Measurements from ENCODE around the gene ZNF467.

ZNF467 gene

DNA sequence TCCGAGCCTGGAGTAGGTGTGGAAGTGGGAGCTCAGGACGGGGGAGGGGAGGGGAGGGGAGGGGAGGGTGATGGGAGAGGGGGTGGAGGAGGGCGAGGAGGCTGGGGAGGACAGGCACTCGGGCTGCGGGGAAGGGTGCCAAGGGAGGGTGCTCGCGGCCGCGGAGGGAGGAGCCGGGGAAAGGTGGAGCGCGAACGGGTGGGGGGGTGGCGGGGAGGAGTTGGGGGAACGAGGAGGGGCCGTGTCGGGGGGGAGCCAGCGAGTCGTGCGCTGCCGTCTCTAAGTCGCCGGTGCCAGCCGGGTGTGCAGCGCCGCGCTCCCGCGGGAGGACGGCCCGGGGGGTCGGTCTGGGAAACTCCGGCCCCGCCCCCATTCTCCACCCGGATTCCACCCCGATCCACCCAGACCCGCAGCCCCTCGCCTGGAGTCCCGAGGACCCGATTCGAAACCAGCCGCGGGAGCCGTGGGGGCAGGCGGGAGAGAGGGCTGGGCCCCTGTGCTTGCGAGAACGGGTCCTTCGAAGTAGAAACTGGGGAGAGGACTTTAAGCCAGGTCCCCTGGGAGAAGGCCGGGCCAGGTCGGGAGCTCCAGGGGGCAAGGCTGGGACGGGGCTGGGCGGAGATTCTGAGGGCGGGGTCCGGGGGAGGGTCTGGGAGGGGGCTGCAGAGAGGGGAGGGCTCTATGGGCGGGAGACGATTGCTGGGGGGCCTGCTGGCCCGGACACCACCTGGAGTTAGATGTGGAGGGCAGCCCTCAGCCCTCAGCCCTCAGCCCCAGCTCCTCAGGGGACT is at the start of gene ZNF467:
ZNF467 (minus strand) TSS at position 143 of the 791 bp plus-strand sequence. CDS start 2,556 bp downstream, outside the sequence.
- peak; percentile 62 to 63 for DNase-seq

- no peak for DNase-seq
Measured at GRCh38 chr7:149822353-149822943, 49.1 kb upstream of the ZNF467 start.

DNA sequence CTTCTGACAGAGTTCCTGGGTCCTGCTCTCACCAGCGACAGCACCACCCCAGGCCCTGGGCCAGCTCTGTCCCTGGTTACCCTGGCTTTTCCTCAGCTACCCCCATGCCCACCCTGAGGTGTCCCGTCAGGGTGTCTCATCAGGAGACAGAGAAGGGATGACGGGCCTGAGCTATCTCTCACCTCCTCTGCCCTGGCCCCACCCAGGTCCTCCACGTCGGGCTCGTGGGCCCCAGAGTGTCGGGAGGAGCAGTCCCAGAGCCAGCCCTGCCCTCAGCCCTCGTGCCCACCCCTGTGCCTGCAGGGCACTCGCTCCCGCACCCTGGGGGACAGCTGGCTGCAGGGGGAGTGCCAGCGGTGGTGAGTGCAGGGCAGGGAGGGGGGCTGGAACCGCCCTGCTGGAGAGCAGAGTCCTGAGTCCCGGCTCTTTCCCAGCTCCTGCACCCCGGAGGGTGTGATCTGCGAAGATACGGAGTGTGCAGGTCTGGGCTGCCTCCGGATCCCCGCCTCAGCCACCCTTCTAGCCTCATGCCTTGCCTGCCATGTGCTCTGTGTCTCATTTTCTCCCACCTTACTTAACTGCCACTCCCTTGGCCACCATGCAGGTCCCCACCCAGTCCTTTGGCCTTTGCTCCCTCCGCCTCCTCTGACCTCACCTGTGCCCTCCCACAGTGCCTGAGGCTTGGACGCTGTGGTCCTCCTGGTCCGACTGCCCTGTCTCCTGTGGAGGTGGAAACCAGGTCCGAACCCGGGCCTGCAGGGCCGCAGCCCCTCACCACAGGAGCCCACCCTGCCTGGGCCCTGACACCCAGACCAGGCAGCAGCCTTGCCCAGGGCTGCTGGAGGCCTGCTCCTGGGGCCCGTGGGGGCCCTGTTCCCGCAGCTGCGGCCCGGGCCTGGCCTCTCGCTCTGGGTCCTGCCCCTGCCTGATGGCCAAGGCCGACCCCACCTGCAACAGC is 48.1 kb upstream of the ZNF467 start:
- no peak for DNase-seq

- no peak for DNase-seq
Measured at GRCh38 chr7:149820622-149821190, 47.3 kb upstream of the ZNF467 start.

DNA sequence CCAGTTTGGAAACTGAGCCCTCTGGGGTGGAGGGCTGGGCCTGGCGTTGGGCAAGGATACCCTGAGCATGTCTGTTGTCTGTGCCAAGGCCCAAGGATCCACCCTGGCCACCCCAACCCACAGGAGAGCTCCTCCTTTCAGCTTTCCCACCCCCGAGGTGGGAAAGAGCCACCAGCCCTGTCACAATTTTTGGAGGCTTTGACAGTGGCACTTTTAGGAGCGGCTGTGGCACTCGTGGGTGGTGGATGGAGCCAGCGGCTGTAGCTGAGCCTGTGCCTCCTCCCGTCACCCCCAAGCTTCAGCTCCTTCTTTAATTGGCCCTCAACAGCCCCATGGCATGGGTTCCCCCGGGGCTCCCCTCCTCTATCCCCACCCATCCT is 46.6 kb upstream of the ZNF467 start:
- no peak for DNase-seq

DNA sequence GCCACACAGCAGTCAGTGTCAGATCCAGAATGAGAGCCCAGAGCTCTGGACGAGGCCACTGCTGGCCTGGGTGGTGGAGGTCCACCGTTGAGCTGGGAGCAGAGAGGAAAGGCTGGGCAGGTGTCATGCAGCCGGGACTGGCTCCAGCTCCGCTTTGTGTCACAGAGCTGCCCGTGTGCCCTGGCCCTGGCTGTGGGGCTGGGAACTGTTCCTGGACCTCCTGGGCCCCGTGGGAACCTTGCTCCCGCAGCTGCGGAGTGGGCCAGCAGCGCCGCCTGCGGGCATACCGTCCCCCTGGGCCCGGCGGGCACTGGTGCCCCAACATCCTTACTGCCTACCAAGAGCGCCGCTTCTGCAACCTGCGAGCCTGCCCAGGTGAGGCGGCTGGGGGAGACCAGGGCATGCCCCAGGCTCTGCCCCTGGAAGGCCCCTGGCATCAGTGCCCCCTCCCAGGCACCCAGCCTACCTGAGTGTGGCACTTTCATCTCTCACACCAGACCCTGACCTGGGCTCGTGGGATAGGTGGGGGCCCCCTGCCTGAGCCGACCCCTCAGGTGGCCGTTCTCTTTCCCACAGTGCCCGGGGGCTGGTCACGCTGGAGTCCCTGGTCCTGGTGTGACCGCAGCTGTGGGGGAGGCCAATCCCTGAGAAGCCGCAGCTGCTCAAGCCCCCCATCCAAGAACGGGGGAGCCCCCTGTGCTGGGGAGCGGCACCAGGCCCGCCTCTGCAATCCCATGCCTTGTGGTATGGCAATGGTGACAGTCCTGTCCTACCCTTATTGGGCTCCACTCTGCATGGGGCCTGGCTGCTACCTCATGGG is 46.0 kb upstream of the ZNF467 start:
- DNase-seq: no peak

DNA sequence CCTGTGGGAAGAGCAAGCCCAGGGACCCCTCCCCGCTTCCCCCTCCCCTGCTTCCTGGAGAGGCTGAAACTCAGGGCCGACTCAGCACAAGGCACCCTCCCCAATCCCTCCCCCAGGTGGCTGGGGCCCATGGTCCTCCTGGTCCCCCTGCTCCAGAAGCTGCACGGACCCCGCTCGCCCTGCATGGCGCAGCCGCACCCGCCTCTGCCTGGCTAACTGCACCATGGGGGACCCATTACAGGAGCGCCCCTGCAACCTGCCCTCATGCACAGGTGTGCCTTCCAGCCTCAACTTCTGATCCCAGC is 45.1 kb upstream of the ZNF467 start:
- DNase-seq: no peak

- no peak for DNase-seq
Measured at GRCh38 chr7:149817836-149818535, 44.6 kb upstream of the ZNF467 start.

- DNase-seq: no peak
Measured at GRCh38 chr7:149817301-149817771, 43.9 kb upstream of the ZNF467 start.

GRCh38 chr7:149816794-149817193 is 43.4 kb upstream of the ZNF467 start:
- no peak for DNase-seq

DNA sequence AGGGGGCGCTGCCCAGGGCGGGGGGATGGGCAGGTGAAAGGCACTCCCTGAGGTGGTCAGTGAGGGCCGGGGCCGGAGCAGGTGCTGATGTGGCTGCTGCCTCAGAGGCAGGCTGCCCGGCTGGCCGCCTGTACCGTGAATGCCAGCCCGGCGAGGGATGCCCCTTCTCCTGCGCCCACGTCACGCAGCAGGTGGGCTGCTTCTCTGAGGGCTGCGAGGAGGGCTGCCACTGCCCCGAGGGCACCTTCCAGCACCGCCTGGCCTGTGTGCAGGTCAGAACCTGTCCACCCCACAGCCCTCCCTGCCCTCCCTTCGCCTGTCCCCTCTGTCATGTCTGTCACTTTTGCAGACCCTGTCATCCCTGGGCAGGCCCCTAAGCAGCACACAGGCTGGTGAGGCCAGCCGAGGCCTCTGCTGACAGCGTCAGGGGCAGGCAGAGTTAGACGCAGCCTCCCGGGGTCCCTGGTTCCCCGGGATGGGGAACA is 42.9 kb upstream of the ZNF467 start:
- DNase-seq: no peak

- DNase-seq: no peak
Measured at GRCh38 chr7:149815661-149816266, 42.4 kb upstream of the ZNF467 start.

DNA sequence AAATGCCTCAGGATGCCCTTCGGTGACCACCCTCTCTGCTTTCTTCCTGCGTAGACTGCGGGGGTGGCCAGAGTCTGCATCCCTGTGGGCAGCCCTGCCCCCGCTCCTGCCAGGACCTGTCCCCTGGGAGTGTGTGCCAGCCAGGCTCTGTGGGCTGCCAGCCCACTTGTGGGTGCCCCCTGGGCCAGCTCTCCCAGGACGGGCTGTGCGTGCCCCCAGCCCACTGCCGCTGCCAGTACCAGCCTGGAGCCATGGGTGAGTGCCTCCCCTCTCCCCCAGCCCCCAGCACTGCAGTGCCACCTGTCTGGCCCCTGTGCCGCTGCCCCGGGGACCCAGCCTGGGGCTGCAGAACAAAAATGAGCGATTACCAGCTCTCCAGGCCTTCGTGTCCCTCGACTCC is 41.7 kb upstream of the ZNF467 start:
- no peak for DNase-seq

GRCh38 chr7:149814494-149814893 is 41.1 kb upstream of the ZNF467 start:
- no peak for DNase-seq

DNA sequence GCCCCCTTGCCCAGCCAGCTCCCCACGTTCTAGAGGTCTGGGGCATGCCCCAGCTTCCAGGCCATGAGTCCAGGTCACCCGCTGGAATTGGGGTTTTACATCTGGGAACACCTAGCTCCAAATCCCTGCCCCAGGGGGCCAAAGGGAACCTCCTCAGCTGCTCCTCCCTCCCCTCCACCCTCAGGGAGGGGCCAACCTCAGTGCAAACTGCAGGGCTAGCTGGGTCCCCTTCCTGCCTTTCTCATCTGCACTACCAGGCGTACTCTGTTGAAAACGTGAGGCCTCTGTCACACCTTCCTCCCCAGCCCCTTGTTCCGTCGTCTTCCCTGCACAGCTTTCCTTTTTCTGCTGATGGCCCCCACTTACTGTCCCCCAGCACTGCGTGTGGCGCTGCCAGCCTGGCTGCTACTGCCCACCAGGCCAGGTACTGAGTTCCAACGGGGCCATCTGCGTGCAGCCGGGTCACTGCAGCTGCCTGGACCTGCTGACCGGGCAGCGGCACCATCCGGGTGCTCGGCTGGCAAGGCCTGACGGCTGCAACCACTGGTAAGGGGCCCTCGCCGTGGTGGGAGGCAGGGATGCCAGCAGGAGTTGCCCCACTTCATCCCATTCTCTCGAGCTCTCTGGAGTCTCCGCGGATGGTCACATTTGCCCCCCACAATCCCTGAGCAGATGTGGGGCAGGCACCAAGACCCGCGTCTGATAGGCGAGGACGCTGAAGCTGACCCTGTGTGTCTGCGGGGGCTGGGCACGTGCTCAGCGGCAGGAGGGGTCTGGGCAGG is 40.1 kb upstream of the ZNF467 start:
- DNase-seq: no peak

DNA sequence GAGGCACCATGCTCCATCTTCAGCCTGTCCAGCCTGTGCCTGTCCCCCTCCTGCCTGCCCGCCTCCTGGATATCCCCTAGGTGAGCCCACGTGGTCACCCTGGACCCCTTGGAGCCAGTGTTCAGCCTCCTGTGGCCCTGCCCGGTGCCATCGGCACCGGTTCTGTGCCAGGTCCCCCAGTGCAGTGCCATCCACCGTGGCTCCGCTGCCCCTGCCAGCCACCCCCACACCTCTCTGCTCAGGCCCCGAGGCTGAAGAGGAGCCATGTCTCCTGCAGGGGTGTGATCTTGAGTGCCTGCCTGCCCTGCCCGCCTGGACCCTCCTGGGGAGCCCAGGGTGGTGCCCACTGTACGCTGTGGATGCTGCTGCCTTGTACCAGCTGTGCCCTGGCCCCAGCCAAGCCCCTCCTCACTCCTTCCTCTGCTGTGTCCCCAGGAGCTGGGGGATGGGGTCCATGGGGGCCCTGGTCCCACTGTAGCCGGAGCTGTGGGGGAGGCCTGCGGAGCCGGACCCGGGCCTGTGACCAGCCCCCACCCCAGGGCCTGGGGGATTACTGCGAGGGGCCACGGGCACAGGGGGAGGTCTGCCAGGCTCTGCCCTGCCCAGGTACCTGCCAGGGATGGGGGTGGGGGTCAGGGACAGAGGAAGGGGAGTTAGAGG is 38.6 kb upstream of the ZNF467 start:
- no peak for DNase-seq

GRCh38 chr7:149811221-149811620 is 37.8 kb upstream of the ZNF467 start:
- DNase-seq: no peak

DNA sequence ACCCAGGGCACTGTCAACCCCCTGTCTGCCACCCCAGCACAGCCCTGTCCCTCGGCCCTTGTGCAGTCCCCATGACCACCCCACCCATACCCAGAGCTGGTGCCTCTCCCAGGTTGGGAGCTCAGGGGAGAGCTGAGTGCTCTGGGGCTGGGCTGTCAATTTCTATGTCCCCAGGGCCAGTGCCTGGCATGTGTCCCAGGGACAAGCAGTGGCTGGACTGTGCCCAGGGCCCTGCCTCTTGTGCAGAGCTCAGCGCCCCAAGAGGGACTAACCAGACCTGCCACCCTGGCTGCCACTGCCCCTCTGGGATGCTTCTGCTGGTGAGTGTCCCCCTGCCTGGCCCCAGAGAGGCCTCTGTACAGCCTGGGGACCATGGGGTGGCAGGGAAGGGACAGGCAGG is 35.8 kb upstream of the ZNF467 start:
- no peak for DNase-seq

DNA sequence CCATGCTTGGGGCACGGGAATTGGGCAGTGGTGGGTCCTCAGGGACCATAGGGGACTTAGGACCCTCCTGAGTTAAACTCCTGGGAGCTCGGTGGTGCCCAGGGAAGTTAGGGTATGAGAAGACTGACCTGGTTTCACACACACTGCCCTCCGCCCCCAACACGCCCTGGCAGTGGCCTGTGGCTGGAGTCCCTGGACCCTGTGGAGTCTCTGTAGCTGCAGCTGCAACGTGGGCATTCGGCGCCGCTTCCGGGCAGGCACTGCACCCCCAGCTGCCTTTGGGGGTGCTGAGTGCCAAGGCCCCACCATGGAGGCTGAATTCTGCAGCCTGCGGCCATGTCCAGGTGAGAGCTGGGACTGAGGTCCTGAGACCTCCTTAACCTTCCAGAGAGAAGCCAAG is 34.9 kb upstream of the ZNF467 start:
- no peak for DNase-seq

GRCh38 chr7:149806726-149807125 is 33.3 kb upstream of the ZNF467 start:
- DNase-seq: no peak

Measured in CD4-positive, alpha-beta T cell treated with Interleukin-1 beta for 1 hour (primary cell).